NCI-H748 (cell line): ENCODE measurements around the gene FAM168A.

Source experiments
- DNase-seq: peaks from one replicate; lab custom pipeline; 2025; ENCODE audit not compliant: unreplicated experiment; lab: John Stamatoyannopoulos, UW

FAM168A gene

DNA sequence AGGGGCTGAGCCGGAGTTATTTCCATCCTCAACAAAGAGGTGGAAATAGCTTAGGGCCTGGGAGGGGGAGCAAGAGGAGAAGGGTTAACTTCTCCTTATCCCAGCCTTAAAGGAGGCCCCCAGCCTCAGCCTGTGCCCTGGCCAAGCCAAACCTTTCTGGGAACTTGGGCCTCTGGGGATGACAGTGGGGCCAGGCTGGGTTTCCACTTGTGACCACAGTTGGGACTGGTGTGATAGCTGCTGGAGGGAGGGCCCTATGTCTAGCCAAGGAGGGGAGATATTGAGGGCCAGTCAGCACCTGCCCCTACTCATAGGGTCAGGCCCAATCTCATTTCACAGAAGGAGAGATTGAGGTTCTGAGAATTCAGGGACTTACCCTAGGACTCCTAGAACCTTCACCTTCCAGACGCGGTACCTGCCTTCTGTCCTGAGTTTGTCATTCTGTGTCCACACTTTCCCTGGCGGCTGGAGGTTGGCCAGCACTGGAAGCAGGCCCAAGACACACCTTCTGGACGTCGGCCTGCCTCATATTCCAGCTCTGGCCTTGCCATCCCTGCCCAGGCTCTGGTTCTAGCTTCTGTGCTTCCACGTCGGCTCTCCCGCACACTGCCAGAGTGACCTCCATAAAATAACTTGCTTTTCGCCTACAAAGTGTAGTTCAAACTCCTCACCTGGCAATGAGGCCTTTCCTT, 218.6 kb downstream of the FAM168A start:
- DNase-seq = no peak

GRCh38 chr11:73376803-73377629, 220.9 kb downstream of the FAM168A start:
- peak; percentile 66 for DNase-seq

DNA sequence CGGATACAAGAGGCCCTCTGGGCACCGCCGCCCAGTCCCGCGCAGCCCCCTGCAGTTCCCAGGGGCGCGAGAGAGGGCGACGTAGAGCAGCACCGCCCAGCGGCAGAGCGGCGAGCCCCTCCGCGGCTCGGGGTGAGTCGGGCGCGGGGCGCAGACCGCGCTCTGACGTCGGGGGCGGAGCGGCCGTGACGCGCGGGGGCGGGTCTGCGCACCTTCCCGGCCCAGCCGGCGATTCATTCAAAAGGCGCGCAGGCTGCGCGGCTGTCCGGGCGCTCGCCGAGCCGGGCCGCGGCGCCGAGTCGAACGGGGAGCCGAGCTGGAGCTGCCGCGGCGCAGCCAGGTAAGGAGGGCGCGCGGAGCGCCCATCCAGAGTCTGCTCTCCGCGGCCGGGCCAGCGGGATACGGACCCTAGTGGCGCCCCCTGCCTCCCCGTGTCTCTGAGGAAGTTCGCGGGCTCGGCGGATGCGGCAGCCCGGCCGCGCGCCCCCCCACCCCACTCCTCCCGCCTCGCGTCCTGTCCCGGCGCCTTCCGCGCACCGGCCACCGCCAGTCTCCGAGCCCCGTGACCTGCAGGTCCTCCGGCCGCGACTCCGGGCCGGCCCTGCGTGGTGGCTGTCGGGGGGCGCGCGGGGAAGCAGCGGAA, 221.6 kb downstream of the FAM168A start, which contains the start of gene RELT:
RELT (plus strand) TSS at position 240 of the 643 bp plus-strand sequence. CDS start 12,738 bp downstream, outside the sequence.
- DNase-seq = peak; percentile 93

DNA sequence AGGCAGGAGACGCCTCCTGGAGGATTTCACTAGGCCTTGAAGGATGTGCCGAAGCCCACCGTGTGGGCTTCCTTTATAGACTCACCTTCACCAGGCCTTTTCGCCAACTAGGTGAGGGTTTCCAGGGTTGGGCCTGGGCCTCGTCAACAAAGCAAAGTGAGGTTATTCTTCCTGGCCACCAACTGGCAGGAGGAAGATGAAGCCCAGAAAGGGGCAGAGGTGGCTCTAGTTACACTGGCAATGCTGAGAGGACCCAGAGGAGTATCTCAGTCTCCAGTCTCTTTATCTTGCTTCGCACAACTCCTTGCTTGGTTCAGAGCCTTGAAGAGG, 222.1 kb downstream of the FAM168A start:
- DNase-seq = no peak

DNA sequence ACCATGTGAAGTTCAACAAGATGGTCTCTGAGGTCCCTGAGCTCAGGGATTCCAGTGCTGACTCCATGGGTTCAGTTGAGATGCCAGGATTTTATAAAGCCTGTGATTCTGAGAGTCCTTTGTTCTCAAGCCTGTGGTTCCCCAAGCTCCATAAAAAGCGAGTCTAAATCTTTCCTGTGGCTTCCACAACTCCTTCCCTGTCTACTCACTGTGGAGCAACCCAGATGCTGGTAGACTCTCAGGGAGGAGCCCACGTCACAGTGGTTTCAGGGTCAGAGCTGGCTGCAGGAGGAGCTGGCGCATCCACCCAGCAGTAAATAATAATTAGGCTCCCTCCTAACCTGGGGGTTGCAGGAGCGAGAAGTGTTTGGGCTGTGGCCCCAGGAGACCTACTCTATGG, 223.8 kb downstream of the FAM168A start:
- DNase-seq = no peak

- no peak for DNase-seq
Observed at GRCh38 chr11:73372375-73372993, 225.4 kb downstream of the FAM168A start.

- no peak for DNase-seq
Observed at GRCh38 chr11:73367482-73368024, 230.4 kb downstream of the FAM168A start.

GRCh38 chr11:73366953-73367352, 231.0 kb downstream of the FAM168A start:
- DNase-seq = no peak

DNA sequence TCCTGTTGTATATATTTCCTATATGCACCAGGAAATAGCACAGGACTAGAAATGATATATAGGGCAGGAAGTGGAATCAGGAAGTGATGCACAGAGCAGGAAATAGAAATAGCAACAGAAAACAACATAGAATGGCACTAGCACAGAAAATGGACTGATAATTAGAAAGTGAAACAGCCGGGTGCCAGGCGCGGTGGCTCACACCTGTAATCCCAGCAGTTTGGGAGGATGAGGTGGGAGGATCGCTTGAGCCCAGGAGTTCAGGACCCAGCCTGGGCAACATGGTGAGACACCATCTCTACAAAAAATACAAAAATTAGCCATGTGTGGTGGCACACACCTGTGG, 231.7 kb downstream of the FAM168A start:
- DNase-seq = no peak

DNA sequence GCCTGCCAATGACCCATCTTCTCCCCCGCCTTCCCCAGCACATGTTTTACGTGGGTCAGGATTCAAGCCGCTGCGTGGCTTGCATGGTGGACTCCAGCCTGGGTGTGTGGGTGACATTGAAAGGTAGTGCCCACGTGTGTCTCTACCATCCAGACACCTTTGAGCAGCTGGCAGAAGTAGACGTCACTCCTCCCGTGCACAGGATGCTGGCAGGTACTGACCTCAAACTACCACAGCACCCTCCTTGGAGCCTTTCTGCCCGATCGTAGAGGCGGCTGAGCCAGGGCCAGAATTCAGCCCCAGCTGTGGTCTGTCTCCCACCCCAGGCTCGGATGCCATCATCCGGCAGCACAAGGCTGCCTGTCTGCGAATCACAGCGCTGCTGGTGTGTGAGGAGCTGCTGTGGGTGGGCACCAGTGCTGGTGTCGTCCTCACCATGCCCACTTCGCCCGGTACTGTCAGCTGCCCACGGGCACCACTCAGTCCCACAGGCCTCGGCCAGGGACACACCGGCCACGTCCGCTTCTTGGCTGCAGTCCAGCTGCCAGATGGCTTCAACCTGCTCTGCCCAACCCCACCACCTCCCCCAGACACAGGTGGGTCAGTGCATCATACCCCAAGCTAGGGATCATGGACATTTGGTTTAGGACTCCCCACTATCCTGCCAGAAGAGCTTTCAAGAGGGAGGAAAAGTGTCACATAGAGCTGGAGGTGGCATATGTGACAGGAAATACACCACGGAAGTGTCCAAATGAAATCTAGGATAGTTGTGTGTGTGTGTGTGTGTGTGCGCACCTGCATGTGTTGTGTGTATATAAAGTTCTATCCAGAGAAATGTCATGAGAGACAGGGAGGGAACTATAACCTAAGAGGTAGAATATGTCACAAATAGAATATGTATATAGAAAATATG, 232.3 kb downstream of the FAM168A start:
- no peak for DNase-seq

DNA sequence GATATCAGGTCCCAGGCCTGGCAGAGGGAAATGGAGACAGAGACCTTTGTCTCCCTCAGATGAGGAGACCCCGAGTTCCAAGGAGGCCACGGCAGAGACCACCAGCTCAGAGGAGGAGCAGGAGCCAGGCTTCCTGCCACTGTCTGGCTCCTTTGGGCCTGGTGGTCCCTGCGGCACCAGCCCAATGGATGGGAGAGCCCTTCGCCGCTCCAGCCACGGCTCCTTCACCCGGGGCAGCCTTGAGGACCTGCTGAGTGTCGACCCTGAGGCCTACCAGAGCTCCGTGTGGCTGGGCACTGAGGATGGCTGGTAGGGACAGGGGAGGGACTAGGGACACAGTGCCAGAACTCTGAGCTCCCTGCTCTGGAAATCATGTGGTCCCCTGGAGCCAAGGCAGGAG, 234.8 kb downstream of the FAM168A start:
- DNase-seq = no peak

- no peak for DNase-seq
Observed at GRCh38 chr11:73361953-73362776, 235.7 kb downstream of the FAM168A start.

- no peak for DNase-seq
Observed at GRCh38 chr11:73360743-73361369, 237.1 kb downstream of the FAM168A start.

- DNase-seq = peak; percentile 32
Observed at GRCh38 chr11:73359930-73360742, 237.8 kb downstream of the FAM168A start.

GRCh38 chr11:73359341-73359740, 238.6 kb downstream of the FAM168A start:
- no peak for DNase-seq

DNA sequence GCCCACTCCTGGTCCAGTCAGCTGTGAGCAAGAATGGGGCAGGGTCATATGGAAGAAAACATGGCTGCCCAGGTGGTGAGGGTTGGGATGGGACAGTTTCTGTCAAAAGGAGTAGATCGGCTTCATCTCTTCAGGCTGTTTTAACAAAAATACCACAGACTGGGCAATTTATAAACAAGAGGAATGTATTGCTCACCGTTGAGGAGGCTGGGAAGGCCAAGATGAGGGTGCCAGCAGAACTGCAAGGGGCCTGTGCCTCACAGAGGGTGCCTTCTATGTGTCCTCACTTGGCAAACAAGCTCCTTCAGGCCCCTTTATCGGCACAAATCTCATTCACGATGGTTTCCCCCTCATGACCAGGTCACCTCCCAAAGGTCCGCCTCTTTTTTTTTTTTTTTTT, 239.8 kb downstream of the FAM168A start:
- no peak for DNase-seq

GRCh38 chr11:73356979-73357860, 240.7 kb downstream of the FAM168A start:
- no peak for DNase-seq
